GM21717 (cell line): ENCODE results near the gene DYNLL2.
"Not testable (repeated sequence)": the region's sequence is repeated elsewhere in the genome, so short reads cannot be mapped to it uniquely, and the experiment has no call there.

Experiments used
- ATAC-seq: cut with Tn5 transposase; IDR thresholded peaks from one replicate; pipeline ENCODE4 v1.9.1; 2021; ENCODE audit warnings: mild to moderate bottlenecking, moderate library complexity; ENCODE audit not compliant: unreplicated experiment

Gene DYNLL2

DNA sequence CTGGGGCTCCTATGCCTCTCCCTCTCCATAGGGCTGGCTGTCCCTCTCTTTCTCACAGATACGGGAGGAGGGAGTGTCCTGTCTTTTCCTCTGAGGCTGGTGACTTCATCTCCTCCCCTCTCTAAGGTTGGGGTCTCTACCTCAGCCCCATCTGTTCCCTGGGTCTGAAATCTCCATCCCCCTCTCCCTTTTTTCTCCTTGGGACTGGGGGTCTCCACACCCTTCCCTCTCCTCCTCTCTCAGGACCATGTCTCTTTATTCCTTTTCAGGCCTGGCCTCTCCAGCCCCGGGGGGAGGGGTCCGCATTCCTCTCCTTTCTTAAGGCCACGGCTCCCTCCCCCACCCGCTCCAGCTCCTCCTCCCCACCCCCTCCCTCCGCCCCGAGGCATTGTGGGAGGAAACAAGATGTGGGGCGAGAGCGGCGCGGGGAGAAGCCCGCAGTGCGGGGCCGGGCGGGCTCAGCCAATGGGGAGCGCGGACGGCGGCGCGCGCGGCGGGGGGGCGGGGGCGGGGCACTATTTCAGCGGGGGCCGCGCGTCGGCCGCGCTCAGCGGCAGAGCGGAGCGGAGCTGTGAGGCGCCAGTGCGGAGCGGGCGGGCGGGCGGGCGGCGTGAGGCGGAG lies at the start of gene DYNLL2:
Gene DYNLL2 (plus strand): TSS at position 550 of the 621 bp plus-strand sequence. CDS start 3,672 bp downstream, outside the sequence.
- peak; percentile 68 for ATAC-seq

DNA sequence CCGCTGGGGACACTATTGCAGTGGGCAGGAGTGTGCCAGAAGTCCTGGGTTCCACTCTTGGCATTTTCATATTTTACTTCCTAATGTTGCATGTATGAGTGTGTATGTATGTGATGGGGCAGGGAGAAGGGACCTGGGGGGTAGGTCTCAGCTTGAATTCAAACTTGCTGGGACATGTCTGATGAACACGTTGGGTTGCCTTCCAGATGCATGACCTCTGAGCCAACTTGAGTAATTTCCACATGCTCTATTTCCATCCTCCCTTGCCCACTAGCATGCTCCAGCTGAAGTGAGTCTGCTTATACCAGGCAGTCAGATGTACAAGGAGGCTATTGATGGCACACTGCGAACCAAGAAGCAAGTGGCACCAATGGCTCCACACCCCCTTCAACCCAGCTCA lies 43.2 kb upstream of the DYNLL2 start:
- ATAC-seq = no peak

DNA sequence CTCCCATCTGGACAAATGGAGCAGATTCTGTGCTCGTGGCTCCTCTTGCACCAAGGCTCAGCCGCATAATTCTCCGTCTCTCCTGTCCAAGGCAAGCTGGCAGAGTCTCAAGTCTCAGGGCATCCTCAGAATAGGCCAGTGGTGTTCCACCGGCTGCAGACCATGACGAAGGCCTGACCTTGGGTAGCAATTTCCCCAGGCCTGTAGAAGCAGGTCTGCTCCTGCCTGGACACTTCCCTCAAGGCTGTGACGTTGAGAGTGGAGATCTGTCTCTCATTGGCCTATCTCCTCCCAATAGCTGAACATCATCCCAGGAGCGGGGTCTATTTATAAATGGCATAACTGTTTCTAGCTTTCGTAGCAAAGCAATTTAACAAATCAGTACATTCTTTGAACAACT lies 42.8 kb upstream of the DYNLL2 start:
- no peak for ATAC-seq

DNA sequence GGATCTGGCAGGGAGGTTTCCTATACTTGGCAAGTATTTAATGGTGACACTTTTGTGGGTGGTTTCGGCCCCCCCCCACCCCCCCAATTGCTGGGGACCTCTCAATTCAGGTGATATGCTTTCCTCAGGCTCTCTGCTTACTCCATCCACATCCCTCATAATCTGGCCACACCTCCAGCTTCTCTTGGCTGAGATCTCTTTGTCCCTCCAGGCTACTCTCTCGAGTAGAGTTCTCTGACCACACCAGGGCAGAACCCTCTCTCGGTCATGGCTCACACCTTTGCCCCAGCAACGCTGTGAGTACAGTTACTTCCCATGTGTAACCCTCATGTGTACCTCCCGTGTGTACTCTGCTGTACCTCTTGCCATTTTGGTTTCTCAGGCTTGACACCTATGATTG lies 42.1 kb upstream of the DYNLL2 start:
- no peak for ATAC-seq

DNA sequence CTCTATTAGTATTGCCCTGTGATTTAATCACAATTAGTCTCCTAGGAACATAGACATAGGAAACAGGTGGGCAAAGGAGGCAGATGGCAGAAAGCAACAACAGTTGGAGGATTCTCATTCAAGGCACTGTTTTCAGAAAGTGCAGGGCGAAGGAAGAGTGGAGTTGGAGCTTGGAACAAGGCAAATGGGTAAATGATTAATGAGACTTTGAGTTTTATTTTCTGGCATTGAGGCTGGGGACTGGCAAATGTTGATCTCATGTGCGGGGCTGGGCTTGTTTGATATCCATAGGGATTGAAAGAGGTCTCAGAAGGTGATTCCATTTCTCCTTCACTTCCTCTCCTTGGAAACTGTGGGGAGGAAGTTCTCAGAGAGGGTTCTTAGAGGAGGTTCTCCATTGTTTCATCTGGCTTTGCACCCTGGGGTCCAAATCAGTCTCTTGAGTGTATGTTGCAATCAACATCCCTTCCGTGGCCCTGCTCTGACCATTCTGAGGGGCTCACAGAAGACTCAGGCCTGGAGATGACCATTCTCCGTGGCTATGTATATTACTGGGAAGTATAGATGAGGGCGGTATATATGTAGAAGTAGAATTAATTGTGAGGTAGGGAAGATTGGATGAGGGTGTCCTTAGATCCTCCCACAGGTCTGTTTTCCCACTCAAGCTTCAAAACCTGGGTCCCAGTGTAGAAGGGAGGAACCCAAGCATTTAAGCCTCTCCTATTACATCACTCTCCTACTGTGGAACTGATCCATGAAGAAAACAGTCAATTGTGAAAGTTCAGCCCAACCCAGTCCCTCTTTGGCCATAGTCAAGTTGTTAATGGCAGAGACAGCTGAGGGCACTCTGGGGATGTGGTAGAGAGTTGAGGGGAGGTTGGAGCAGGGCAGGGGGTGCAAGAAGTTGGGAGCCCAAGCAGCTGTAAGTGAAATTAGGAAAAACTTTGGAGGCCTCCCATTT lies 39.7 kb upstream of the DYNLL2 start:
- no peak for ATAC-seq

GRCh38 chr17:58044256-58044655 lies 39.0 kb upstream of the DYNLL2 start:
- ATAC-seq = not testable (repeated sequence)

- no peak for ATAC-seq
These were observed 36.8 kb upstream of the DYNLL2 start for GRCh38 chr17:58046239-58047094.

GRCh38 chr17:58047376-58048150 lies 35.7 kb upstream of the DYNLL2 start:
- no peak for ATAC-seq

DNA sequence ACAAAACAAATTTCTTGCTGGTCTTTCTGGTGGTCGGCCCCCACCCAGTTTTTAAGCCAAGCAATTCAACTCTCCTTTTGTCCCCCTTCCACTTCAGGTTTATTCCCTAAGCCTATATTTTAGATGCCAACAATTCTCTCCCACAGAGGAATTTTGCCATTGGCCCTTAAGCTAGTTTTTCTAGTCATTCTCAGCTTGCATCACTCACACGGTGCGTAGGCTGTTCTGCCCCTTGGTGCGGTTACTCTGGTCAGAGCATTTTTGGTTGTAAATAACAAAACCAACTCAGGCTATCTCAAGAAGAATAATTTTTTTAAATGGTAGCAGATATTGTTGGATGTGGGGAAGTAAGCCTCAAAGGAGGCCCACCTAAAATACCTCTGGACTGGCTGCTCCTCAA lies 33.7 kb upstream of the DYNLL2 start:
- ATAC-seq = no peak

GRCh38 chr17:58050966-58051365 lies 32.3 kb upstream of the DYNLL2 start:
- no peak for ATAC-seq

GRCh38 chr17:58051468-58051867 lies 31.8 kb upstream of the DYNLL2 start:
- ATAC-seq = no peak

DNA sequence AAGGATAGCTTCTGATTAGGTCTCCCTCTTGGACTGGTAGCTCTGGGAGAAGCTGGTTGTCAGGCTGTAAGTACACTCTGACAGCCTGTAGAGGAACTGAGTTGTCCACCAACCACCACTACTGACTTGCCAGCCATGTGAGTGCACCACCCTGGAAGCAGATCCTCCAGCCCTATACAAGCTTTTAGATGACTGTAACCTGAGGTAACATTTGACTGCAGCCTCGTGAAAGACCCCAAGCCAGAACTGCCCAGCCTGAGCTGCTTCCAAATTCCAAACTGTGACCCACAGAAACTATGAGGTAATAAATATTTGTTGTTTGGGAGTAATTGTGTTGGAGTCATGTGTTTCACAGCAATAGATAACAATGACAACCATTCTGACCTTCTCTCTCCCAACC lies 30.8 kb upstream of the DYNLL2 start:
- ATAC-seq = no peak

DNA sequence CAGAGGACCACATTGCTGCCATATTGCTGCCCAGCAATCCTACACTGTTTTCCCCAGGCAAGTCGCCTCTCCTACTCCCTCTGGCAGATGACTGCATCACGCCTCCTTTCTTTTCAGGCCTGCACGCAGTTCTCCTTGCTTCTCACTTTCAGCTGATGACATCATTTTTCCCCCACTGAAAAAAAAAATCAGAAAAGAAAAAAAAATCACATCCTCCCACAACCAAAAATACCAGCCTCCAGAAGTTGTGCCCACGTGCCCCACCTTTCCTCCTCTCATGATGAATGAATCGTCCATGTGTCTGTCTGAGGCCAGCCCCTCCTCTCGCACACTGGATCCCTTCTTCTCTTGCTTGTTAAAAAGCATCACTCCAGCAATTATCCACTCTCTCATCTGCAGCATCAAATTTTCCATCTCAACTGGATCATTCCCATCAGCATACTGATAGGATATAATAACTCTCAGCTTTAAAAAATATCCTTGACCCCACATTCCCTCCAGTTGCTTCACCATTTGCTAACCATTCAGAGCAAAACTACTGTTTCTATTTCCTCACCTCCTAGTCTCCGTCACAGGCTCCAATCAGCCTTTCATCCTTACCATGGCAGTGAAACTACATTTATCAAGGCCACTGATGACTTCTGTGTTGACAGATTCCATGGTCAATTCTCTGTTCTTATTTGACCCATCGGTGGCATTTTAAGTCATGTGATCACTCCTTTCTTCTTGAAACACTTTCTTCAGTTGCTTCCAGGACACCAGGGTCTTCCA lies 30.1 kb upstream of the DYNLL2 start:
- no peak for ATAC-seq

DNA sequence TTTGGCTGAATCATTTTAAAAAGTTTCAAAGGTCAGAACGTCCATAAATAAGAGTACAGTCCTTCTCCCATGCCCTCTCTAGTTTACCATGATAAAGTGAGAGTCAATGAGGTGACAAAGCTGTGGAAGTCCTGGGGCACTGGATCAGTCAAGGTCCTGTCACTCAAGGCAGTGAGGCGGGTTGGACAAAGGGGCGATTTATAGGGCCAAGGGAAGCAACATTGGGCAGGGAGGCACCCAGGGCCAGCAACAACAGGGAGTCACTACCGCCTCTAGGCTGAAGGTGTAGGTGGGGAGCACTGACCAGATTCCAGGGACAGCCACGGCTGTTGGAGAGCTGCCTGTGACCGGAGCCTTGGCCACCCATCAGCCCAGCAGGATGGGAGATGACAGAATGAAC lies 28.6 kb upstream of the DYNLL2 start:
- ATAC-seq = no peak

DNA sequence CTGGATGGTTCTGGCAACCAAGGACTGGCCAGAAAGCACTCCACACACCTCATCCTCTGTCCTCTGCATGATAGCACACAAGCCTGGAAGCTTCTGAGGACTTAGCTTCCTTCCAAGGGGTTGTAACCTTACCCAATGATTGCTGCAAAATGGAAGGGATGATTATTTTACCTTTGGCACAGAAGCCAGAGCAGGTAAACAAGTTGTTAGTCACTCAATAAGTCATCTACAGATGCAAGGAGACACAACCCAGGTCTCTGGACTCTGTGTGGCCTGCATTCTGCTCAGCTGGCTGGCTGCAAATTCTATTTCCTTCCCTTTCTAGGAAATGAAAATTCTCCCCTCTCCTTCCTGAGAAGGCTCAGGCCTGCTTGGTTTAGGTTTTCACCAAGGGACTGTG lies 26.7 kb upstream of the DYNLL2 start:
- ATAC-seq = no peak

- ATAC-seq = no peak
These were observed 24.1 kb upstream of the DYNLL2 start for GRCh38 chr17:58059141-58059540.

GRCh38 chr17:58060596-58061191 lies 22.5 kb upstream of the DYNLL2 start:
- no peak for ATAC-seq

- ATAC-seq = no peak
These were observed 21.5 kb upstream of the DYNLL2 start for GRCh38 chr17:58061672-58062071.

DNA sequence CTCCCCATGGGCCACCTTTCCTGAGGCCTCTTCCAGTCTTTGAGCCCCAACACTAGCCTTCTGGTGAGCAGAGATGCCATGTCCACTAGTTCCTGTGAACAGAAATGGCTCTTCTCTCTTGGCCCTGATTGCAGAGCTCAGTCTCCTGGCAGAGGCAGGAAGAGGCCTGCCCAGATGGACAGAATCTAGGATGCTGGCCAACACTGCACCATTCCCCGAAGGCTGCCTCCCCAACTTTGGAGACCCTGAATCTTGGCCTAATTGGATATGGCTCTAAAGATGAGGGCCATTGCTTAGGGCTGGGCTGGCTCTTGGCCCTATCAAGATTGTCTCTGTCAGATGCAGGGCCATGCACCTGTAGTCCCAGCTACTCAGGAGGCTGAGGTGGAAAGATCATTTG lies 18.0 kb upstream of the DYNLL2 start:
- ATAC-seq = no peak
